Measurements from ENCODE around the gene NFATC2.
"Not testable (repeated sequence)": the region's sequence is repeated elsewhere in the genome, so short reads cannot be mapped to it uniquely, and the experiment has no call there.

The NFATC2 gene

DNA sequence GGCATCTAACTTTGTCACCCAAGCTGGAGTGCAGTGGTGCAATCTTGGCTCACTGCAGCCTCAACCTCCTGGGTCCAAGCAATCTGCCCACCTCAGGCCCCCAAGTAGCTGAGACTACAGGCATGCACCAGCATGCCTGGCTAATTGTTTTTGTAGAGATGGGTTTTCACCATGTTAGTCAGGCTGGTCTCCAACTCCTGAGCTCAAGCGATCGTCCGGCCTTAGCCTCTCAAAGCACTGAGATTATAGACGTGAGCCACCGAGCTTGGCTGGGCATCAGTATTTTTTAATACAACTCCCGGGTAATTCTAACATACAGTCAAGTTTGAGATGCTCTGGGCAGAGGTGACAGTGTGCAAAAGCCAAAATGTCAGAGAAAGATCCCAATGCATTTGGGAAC, 73.5 kb downstream of the NFATC2 start:
- DNase-seq, result no peak

DNA sequence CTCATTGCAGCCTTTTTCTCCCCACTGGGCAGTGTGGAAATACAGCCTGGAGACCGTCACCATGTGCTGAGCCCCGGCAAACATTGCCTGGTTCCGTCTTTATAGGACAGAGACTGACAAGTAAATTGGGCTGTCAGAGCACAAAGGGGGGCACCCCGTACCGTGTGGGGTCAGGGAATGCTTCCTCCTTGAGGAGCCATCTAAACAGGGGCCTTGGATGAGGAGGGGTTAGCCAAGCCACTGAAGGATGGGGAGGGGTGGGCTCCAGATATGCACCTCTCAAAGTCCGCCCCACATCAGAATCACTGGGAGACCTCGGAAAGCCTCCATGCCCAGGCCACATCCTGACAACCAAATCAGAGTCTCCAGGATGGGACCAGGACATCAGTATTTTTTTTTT, 73.9 kb downstream of the NFATC2 start:
- no peak for DNase-seq

DNA sequence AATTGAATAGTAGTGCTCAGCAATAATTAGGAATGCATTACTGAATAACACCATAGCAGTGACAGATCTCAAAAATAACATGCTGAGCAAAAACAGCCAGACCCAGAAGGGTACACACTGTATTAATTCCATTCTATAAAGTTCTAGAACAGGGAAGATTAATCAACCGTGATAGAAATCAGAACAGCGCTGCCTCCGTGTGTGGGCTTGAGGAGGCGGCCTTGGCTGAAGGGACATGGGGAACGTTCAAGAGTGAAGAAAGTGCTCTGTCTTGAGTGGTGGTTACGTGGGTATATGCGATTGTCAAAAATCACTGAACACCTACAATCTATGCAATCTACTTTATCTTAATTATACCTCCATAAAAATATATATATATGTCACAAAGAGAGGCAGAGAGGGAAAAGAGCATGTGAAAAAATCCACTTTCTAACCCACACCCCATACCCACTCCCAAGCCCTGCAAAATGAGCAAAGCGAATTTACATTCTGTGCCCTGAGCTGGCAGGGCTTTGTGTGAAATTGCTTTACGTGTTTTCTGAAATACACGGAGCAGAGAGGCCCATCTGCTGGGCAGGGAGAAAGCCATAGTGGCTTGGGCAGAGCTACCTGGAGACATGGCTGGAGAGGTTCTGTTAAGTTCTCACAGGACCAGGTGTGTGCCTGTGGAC, 74.4 kb downstream of the NFATC2 start:
- DNase-seq, result no peak

DNA sequence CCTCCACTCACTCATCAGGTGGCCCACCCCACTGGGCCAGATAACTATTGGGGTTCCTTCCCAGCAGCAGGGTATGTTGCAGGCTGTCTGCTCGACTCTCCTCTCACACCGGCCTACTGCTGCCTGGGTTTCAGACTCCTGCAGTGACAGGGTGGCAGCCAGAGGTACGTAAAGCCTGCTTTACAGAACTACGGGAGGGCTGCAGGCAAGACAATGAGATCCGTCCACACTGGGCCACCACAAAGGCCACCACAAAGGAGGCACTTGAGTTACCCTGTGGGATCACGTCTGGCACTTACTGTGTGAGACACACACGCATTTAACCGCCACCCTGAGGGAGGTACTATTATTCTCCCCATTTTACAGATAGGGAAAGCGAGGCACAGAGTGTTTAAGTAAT, 78.5 kb downstream of the NFATC2 start:
- DNase-seq, result no peak

DNA sequence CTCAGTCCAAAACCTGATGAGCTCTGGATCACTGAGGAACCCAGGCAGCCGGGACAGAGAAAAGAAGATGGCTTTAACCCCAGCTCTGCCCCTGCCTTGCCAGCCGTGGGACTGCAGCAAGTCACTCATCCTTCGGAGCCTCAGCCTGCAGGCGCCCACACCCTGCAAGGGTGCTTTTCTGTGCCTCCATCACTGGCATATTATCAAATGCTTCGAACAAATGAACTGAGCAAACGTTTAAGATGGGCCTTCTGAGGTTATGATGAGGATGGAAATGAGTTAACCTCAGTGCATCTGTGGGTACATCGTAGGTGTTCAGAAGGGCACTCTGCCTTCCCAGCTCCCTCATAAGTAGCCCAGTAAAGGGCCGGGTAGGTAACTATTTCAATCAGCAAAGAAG, 79.0 kb downstream of the NFATC2 start:
- no peak for DNase-seq

DNA sequence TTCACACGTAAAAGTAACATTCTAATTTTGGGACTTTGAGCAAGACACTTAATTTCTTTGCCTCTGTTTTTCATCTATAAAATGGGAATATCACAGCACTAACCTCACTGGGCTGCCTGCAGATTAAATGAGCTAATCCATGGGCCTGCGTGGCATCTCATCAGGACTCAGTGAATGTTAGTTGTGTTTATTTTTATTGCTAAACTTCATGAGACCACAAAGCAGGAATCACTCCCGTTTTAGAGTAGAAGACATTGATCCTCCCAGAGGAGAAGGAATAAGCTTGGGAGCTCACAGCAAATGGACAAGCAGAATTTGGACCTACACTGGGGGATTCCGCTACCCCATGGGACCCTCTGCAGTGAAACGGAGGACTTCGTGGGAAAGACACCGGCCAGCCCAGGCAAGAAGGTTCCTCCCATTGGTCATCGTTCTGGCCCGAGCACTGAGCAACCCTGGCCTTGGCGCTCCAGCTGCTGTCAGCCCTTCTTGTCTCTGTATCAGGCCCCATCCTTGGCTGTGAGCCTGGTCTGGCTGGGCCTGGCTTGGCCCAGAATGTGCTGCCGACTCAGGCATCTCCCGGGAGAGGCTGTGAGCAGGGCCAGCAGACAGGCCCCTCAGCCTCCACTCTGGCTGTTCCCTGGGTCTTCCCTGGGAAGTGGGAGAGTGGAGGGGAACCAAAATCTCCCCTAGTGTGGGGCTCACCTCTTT, 79.8 kb downstream of the NFATC2 start:
- peak; percentile 42 for DNase-seq

DNA sequence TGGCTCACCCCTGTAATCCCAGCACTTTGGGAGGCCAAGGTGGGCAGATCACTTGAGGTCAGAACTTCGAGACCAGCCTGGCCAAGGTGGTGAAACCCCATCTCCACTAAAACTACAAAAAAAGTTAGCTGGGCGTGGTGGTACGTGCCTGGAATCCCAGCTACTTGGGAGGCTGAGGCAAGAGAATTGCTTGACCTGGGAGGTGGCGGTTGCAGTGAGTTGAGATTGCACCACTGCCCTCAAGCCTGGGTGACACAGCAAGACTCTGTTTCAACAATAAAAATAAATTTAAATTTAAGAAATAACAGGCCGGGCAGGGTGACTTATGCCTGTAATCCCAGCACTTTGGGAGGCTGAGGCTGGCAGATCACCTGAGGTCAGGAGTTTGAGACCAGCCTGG, 80.7 kb downstream of the NFATC2 start:
- DNase-seq, result not testable (repeated sequence)

DNA sequence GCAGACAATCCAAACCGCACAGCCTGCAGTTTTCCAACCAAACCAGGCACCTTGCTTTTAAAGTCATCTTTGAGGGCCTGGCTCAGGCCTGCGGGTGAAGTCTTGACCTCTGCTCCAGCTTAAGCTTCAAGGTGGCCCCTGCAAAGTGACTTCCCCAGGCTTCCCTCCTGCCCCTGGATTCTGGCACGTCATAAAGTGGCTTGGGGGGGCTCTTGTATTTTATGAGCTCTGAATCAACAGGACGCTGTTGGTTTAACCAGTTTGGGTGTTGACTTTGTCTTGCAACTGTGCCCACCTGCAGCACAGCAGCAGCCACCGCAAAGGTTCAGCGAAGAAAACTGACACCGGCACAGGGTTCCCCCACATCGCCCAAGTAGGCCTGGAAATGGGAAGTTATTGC, 81.2 kb downstream of the NFATC2 start:
- DNase-seq, result no peak

DNA sequence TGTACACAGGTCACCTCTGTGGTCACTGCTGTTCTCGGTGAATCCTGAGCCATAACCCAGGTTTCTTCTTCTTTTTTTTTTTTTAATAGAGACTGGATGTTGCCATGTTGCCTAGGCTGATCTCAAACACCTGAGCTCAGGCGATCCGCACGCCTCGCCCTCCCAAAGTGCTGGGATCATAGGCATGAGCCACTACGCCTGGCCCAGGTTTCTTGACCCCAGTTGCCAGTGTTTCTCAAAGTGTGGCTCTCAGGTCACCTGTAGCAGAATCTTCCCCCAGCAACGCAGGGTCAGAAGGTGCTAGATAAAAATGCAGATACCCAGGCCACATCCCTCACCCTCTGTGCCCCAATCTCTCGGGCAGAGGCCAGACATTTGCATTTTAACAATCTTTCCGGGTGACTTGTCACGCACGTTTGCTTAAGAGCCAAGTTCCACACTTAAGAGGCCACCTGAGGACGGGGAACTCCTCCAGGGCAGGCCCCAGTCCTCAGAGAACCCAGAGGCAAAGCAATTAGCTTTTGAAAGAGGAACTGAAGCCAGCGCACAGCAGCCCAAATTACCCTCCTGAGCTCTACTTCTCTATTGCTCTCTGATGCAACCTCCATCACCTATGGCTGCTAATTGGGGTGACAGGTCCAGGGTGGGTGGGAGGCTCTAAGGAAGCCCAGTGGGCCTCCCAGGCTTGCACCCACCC, 81.8 kb downstream of the NFATC2 start:
- no peak for DNase-seq

DNA sequence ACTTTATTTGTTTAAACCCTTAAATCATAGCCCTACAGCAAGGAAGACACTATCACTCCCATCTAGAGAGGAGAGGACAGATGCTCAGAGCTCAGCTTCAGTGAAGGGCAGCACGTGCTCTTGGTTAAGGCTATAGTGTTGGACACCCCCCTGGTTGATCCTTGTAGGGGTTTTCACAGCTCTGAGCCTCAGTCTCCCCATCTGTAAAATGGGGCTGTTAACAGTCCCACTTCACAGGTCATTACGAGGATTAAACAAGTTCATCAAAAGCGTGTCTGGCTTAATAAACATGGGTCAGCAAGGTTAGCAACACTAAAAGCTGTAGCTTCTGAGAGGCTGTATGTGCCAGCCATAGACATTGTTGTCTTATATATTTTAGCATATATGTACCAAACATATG, 82.4 kb downstream of the NFATC2 start:
- DNase-seq, result no peak

DNA sequence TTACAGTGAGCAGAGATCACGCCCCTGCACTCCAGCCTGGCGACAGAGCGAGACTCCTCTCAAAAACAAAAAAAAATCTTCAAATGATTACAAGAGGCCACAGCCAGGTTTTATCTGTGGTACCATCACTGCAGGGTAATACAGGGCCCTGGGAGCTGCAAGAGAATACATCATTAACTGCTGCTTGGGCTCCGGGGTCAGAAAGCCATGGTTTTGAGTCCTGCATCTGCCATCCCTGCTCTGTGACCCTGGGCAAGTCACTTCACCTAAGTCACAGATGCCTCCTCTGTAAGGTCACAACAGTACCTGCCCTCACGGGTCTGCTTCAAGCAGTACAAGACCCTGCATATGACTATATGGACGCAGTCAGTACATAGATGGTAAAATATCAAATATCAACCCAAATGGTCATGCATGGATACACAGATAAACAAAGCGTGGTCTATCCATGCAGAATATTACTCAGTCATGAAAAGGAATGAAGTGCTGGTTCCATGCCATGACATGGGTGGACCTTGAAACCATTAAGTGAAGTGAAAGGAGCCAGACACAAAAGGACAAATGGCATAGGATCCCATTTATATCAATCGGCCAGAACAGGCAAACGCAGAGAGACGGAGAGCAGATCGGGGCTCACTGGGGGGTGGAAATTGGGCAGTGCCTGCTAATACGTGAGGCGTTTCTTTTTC, 83.6 kb downstream of the NFATC2 start:
- no peak for DNase-seq

DNA sequence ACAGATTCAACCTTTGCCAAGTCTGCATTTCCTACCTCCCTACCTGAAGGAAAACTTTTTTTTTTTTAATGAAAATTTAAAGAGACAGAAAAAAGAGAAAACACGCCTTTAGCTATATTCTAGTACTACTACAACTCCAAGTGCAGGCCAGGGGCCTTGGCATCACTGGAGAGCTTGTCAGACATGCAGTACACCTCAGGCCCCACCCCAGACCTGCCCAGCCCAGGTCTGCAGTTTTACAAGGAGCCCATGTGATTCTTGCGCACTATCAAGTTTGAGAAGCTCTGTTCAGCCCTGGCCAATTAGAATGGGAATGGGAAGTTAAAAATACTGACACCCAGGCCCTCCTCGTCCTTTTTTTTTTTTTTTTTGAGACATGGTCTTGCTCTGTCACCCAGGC, 85.0 kb downstream of the NFATC2 start:
- DNase-seq, result no peak

DNA sequence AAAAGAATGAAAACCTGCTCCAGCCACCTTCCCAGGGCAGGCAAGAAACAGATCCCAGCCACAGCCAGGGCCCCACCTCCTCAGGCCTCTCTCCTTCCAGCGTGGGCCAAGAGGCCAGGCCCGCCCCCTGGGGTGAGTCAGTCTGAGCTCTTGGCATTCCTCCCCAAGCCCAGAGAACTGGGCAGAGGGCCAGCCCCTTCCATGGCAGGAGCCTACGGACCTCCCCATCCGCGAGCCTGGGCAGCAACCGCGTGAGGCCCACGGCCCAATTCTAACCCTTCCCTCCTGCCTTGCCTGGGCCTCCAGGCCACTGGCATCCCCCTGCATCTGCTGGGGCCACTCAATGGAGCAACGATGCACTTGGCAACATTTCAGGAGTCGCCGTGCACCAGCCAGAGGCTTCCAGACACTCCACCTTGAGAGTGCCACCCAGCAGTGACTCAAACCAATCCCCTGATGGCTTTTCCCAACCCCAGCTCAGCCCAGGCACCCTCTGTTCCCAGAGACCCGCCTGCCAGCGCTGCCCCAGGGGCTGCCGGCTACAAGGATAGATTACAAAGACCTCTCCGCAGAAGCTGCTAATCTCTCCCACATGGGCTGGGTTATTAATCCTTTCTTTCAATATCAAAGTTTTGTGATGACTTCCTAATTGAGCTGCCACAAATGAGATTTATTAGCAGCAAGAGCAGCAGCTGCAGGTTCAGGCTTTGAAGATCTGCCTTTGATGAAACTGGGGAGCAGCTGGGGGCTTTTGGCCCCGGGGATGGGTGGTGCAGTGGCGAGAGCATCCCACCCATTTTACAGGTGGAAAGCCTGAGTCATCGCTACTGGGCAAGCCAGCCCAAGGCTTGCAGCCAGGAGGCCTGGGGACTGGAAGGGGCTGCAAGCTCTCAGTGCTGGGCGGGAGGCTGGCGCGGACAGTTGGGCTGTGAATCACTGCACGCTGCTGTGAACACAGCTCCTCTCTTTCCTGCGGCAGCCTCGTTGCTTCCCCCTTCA, 85.7 kb downstream of the NFATC2 start:
- DNase-seq, result peak; percentile 93

DNA sequence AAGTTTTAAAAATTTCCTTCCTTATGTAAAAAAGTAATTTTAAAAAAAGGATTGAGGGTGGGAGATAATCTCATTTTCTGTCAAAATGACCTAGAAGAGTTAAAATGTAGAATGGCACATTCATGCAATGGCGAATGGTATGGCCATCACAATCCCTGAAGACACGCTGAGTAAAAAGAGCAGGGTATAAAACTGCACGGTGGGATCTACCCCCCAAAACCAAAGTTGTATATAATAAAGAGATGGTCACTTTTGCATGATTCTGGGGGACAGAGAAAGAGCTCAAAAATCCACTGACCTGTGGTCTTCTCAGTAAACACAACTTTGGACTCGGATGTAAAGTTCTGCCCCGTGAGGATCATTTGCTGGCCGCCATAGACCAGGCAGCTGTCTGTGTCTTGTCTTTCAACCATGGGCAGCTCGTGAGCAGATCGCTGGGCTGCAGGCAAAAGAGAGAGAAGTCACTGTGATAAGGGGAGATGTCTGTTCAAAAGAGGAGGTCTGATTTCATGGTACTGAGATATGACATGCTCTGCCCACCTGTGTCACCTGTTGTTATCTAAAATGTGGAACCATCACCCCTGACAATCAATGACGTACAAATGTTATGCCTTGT, 88.2 kb downstream of the NFATC2 start:
- DNase-seq, result no peak

DNA sequence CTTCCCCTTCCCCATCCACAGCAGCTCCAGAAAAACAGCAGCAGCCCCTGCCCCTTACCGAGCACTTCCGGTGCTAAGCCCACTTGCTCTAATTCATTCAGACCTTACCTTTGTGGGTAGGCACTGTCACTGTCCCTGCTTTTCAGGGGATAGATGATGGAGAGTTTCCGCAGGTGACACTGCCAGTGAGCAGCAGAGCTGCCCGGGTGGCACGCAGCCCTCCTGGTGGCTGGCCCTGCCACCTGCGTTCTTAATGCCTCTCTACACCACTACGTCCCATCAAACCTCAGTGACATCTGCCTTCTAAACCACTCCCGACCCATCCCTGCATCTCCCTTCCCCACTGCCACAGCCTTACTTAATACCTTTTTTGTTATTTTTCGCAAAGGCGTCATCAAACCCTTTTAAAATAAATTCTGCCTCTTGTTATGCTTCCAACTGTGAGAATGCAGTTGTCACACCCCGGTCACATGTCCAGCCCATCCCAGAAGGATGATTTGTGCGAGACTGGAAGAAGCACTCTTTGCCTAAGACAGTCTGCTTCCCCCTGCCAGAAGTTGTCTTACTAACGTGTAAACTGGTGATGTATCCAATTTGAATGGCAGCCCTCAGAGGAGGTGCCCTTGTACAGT, 89.7 kb downstream of the NFATC2 start:
- no peak for DNase-seq

DNA sequence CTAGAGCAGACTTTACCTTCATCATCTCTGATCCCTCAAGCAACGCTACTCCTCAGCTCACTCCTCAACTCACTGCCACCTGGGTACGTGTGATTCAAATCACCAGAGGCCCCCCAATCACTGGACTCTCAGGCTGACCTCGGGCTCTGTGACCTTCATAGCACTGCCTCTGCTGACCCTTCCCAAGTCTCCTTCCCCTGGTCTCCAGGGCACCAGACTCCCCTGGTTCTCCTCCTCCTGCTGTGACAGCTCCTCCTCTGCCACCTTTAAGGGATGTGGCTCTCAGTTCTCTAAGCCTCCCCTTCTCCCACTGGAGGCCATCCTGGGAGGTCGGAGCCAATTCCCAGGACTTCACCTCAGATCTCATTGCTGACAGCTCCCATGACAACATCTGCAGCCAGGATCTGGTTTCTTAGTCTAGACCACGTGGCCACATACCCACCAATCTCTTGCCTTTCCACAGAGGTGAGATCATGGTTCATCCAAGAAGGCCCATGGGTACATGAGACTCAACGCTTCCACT, 90.4 kb downstream of the NFATC2 start:
- DNase-seq, result no peak

DNA sequence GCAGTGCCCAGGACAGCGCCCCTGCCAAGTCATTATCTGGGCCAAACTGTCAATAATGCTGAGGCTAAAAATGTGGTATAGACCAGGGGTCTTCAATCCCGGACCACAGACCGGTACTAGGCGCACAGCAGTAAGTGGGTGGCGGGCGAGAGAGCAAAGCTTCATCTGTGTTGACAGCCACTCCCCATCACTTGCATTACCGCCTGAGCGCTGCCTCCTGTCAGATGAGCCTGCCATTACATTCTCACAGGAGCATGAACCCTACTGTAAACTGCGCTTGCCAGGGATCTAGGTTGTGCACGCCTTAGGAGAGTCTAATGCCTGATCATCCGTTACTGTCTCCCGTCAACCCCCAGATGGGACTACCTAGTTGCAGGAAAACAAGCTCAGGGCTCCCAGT, 91.0 kb downstream of the NFATC2 start:
- no peak for DNase-seq

DNA sequence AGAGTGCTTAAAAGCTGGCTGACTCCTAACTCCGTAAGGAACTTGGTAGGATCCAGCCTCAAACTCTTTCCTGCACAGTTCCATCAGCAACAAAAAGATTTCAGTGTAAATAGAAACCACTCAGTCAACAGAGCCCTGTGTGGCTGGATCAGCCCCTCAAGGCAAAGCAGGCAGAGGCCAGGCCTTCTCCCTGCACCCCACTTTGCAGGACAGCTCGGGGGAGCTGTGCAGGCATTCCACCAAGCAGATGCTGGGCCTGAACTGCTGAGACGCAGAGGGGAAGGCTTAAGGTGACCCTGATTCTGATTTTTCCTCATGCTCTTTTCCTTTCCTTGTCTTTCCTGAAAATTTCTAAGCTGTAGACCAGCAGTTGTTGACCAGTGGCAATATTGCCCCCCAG, 91.5 kb downstream of the NFATC2 start:
- DNase-seq, result no peak

DNA sequence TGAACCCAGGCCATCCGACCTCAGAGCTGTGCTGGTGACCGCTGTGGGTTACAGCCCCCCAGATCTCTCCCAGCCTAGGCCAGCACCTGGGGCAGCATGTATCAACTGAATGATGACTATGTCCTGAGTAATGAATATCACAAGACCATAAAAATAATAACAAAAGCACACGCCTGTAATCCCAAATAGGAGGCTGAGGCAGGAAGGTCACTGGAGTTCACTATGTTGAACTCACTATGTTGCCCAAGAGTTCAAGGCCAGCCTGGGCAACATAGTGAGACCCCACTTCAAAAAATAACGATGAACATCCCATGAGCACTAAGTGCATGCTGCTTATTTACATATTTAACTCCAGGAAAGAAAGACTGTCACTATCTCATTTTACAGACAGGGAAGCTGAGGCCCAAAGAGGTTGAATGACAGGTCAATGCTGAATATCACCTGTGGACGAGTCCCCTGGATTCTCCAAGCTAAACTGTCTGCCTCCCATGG, 92.3 kb downstream of the NFATC2 start:
- no peak for DNase-seq

DNA sequence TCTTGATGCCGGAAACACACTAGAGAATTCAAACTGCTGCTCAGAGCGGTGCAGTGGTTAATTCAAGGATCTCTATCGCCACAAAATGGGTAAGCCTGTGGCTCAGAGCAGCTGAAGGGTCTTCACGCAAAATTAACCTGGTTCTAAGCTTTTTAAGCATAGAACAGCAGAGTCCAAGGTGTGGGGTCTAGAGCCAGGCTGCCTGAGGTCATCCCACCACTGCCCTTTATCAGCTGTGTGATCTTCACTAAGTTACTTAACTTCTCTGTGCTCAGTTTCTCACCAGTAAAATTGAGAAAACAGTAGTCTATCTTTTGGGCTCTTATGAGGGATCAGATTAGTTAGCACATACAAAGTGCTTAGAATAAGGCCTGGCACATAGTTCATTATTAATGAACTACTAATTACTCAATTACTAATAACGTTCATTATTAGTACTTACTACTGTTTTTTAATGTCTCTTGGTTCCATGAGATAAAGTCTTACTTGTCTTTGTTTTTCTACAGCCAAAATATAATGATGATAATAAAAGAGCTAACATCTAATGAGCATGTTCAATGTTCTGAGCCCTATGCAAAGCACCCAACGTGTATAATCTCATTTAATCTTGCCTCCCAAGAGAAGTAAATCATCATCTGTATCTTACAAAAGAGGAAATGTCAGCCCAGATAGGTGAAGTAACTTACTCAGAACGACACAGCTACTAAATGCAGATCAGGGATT, 92.9 kb downstream of the NFATC2 start:
- DNase-seq, result no peak
